Midbrain (tissue), 1 donor: Measurements from ENCODE around the gene REXO1.
"Not testable (repeated sequence)": the region's sequence is repeated elsewhere in the genome, so short reads cannot be mapped to it uniquely, and the experiment has no call there.

Experiments
- DNase-seq: peaks from one replicate; lab custom pipeline; 2025; lab: John Stamatoyannopoulos, UW

The REXO1 gene

GRCh38 chr19:1813192-1814182 is 34.8 kb downstream of the REXO1 start:
- no peak for DNase-seq

DNA sequence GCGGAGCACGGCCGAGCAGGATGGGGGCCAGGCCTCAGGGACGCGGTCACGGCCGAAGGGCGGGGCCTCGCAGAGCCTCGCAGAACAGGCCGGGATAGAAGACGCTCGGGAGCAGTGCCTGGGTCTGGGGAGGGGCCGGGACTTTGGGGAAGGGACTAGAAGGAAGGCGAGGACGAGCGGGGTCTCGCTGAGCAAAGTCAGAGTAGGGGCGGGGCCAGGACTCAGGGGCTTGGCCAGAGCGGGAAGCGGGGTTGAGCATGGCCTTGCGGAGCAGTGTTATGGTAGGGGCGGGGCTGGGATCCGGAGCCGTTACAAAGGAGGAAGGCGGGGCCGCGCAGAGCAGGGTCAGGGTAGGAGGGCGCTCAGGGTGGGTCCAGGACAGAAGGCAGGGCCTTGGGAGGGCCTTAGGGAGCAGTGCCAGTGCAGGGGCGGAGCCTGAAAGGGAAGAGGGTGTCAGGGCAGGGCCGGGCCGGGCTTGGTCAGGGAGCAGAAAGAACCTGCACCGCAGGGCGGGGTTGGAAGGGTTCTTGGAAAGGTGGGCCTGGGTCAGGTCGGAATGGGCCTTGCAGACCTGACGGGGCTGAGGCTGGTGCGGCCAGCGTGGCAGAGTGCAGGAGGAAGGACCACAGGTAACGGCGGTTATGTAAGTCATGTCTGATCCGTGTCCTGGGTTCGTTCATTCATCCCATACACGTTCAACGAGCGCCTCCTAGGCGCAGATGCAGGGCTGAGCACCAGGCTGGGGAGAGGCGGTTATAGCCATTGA is 35.7 kb downstream of the REXO1 start:
- peak; percentile 38 for DNase-seq

DNA sequence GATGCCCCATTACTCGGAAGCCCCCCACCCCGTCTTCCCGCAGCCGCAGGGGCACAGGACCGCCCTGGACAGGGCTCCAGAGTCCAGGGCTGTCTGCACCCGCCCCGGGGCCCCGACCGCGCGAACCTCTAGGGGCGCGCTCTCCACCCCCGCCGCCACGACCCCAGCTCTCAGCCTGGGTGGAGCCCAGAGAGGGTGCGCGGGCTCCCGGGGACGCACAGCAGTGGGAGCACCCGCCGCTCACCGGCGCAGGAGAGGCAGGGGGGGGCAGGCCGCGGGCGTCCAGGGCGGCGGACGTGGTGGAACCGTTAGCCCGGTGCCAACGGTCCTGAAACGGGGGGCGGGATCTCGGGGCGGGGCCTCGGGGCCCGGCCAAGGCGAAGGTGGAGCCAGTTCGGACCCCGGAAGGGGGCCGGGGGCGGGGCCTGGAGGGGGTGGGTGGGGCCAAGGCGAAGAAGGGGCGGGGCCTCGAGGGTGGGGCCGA is 36.3 kb downstream of the REXO1 start, which contains the start of gene ATP8B3:
TSS of gene ATP8B3 (minus strand) at position 335 of the 484 bp plus-strand sequence. CDS start 540 bp downstream, outside the sequence.
- DNase-seq: no peak

- no peak for DNase-seq
These were observed 36.8 kb downstream of the REXO1 start for GRCh38 chr19:1811472-1811894.

DNA sequence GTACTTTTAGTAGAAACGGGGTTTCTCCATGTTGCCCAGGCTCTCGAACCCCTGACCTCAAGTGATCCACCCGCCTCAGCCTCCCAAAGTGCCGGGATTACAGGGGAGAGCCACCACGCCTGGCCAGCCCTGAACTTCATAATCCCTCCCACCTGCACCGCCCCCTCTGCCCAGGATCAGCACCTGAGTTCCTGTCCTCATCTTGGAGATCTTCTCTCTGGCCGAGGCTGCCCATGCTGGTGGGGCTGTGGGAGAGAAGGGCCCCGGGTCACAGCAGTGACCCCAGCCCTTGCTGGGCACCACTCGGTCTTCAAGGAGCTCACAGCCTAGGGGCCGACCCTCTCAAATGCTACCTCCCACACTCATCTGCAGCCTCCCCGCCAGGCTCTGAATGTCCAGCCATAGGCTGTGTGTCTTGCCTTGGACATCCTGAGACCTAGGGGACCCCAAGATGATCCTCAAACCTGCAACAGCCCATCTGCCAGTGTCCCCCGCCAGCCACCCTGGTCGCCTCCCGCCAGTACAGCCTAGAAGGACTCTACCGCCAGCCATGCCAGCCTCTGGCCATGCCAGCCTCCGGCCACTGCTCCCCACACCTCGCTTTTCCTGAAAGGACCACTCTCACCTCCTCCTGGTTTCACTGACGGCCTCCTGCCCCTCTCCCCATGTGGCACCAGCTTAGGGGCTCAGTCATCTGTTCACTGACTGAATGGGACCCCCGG is 37.7 kb downstream of the REXO1 start:
- DNase-seq: no peak

GRCh38 chr19:1809678-1810077 is 38.6 kb downstream of the REXO1 start:
- DNase-seq: no peak

GRCh38 chr19:1808395-1808731 is 39.9 kb downstream of the REXO1 start:
- no peak for DNase-seq

GRCh38 chr19:1807695-1808394 is 40.4 kb downstream of the REXO1 start:
- no peak for DNase-seq

DNA sequence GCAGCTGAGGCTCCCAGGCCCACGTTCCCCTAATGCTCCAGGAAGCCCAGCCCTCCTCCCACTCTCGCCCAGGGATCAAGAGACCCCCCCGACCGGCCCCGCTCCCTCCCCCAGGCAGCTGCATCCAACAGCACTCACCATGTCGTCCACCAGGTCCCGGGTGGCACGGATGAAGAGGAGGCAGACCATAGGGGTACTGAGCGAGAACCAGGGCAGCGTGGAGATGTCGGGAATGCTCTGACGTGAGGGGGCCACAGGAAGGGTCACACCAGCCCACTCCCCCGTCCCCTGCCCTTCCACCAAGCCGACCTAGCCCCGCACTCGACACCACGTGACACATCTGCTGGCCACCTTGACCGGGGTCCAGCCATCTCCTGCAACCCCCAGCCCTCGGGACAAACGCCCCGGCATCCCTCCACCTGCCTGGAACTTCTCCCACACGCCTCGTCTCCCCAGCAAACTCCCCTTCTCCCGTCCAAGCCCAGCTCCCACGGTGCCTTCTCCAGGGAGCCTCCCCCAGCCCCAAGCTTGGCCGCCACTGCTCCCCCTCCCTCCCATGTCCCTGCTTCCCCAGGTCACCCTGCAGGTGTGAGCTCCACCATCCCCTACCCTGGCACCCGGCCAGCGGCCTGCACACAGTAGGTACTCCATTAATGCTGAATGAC is 41.1 kb downstream of the REXO1 start:
- no peak for DNase-seq

- no peak for DNase-seq
These were observed 41.9 kb downstream of the REXO1 start for GRCh38 chr19:1806184-1807029.

DNA sequence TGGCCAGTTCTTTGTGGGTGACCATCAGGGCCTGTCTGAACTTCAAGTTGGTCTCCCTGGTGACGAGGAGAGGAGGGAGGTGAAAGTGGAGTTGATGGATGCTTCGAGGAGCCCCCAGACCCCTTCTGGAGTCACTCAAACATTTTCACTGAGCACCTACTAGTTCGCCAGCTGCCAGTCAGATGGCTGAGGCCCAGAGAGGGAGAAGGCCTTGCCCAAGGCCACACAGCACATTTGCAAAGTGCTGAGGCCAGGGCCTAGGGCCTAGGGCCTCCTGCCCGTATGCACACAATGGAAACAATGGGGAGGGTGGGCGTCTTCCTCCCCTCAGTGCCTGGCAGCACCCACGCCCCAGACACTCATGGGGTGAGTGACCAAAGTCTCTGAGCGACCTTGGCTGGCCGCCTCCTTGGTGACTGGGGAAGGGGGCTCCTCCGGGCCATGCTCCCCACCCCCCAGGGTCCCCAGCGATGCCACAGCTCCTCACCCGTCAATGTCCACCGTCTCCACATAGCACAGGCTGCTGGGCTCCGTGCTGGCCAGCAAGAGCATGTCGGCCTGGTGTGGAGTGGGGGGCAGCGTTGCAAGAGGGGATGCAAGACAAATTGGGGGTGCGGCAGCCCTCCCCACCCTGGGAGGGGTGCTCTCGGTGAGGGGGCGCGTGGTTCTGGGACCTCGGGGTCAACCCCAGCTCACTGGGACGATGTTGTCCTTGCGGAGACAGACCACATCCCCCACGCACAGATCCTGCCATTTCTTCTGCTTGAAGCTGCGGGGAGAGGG is 42.7 kb downstream of the REXO1 start:
- DNase-seq: no peak

DNA sequence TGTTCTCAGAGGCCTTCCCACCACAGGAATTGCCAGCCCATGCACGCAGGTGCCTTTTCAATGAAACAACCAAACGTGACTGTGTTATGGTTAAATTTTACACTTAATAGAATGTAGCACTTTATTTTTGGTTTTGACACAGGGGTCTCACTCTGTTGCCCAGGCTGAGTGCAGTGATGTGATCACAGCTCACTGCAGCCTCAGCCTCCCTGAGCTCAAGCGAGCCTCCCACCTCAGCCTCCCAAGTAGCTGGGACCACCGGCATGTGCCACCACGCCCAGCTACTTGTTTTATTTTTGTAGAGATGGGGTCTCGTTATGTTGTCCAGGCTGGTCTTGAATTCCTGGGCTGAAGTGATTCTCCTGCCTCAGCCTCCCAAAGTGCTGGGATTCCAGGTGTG is 43.4 kb downstream of the REXO1 start:
- DNase-seq: no peak

- DNase-seq: no peak
These were observed 48.5 kb downstream of the REXO1 start for GRCh38 chr19:1799695-1800342.

- not testable (repeated sequence) for DNase-seq
These were observed 51.0 kb downstream of the REXO1 start for GRCh38 chr19:1797313-1797712.

- DNase-seq: no peak
These were observed 51.7 kb downstream of the REXO1 start for GRCh38 chr19:1796395-1797142.

DNA sequence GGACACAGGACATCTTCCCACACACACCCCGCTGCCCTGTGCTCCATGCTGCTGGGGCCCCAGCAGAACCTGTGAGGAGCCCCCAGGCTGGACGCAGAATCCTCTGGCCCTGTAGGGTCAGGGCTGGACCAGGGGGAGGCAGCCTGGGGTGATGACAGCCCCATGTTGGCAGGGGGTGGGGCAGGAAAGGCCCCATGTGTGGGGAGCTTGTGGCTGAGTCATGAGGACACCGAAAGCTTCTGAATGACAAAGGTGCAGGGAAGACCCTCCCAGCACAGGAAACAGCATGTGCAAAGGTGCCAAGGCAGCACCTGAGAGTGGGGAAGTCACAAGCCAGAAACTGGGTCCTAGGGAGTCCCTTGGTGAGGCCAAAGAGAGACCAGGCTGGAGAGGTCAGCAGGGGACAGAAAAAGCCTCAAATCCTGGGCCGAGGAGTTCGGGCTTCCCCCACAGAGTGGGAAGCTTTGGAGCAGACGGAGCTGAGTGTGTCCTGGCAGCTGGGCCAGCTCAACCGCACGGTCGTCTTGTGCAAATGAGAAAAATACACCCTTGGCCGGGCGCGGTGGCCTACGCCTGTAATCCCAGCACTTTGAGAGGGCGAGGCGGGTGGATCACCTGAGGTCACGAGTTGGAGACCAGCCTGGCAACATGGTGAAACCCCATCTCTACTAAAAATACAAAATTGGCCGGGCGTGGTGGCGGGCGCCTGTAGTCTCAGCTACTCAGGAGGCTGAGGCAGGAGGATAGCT is 53.7 kb downstream of the REXO1 start:
- DNase-seq: no peak

- no peak for DNase-seq
These were observed 56.4 kb downstream of the REXO1 start for GRCh38 chr19:1791879-1792278.
